ENCODE measurements around the gene KIRREL3.
A peak's percentile ranks its signal among the peaks of the same experiment; 100 is the strongest.

The KIRREL3 gene

GRCh38 chr11:126484266-126484665 is 516.3 kb downstream of the KIRREL3 start:
- no peak for DNase-seq (ENCODE audit: low spot score)

DNA sequence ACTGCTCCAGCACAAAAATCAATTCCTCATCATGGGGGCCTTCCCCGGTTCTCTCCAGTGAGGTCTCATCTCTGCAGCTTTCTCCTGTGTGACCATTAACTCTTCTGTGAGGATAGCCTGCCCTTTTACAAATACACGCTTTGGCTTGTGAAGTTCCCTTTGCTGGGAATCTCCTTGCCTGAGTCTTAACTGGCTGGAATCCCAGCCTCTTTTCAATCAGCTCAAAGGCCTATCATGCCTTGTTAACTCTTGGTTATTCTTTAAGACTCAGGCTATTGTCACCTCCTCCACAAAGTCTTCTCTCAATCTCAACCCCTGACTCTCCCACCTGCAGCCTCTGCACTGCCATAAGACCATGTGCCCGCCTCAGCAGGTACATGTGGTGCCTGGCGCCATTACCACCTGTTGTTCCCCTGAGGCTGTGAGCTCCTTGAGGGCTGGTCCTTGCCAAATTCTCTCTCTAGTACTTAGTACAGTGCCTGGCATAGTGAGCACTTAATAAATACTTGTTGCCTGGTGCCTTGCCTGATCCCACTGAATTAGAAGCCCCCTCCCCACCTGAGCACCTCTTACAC is 516.9 kb downstream of the KIRREL3 start:
- no peak for DNase-seq (ENCODE audit: low spot score)

DNA sequence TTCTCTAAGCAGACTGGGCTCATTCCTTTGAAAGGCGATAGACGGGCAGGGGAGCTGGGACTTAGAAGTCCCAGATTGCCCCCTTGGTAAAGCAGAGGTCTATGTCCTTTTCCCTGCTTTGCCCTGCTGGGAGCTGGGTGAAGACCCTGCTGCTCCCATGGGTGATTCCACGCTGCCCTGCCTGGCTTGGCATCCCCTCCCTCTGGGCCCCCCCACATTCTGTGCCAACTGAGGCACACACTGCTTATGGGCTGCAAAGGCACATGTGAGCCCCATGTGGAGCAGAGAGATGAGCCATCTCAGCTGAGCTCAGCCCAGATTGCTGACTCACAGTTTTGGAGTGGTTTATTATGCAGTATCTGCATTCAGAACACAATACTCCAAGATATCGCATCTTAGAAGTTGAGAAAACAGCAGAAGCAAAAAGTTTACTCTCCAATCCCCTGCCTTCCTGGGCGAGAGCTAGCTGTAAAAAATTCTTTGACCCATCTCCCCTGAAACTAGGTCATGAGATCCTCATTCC is 517.9 kb downstream of the KIRREL3 start:
- no peak for DNase-seq (ENCODE audit: low spot score)

- DNase-seq (ENCODE audit: low spot score): no peak
Measured at GRCh38 chr11:126481303-126481680, 519.3 kb downstream of the KIRREL3 start.

DNA sequence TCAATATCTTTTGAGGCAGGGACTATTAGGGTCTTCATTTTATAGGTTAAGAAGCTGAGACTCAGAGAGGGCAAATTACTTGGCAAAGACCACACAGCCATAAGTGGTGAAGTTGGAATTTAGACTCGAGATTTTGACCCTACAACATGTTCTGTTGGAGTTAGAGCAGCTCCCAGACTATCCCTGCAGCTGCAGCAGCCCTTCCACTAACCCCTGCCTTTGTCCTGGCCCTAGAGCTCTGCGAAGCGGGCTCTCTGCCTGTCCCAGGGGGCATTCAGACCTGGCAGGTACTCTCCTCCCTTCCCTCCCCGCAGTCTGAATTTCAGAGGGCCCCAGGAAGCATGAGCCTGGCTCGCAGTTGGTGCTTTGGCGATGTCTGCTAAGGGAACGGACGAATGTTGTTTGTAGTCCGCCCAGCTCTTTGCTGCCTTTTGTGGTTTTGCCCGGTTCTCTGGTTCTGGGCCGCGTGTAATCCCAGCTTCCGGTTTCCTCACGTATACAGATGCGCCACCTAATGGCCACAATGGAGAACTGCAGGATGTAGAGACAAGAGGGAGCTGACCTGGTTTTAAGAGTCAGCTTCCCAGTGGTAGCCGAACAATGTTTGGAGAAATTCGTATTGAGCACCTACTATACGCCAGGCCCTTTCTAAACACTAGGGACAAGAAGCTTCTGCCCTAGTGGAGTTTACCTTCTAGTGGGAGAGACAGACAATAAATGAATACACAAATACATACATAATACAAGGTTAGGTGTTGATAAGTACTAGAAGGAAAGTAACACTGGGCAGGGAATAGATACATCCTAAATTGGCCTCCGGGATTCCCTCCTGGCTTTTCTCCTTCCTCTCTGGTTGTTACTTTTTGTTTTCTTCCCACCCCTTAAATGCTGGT is 519.9 kb downstream of the KIRREL3 start:
- peak; percentile 82 for DNase-seq (ENCODE audit: low spot score)

- no peak for DNase-seq (ENCODE audit: low spot score)
Measured at GRCh38 chr11:126480015-126480409, 520.6 kb downstream of the KIRREL3 start.

DNA sequence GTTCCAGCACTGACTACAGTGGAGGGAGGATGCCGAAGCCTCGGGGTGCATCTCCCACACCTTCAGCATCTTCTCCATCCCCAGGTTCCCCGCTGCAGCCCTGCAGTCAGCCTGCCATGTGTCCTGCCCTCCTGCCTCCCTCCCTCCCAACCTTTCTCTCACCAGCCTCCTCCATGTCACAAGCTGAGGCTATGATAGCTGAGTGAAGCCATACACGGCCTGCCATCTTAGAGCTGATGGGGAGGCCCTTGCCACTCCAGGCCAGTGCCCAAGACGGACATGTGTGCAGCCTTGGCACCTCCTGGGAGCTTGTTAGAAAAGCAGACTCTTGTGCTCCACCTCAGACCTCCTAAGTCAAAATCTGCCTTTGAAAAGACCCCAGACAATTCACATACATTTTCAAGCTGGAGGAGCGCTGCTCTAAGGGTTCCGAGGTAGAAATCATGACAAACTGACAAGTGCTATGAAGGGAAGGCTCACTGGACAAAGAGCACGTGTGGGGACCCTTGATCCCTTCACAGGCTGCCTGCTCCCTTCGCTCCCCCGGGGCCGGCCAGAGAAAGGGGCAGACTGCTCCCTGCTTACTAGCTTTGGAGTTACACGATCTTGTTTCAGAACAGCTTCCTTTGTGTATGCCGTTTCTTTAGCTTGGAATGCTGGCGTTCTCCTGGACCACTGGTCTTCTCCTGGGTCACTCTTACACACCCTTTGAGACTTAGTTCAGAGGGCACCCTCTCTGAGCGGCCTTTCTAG is 521.2 kb downstream of the KIRREL3 start:
- no peak for DNase-seq (ENCODE audit: low spot score)

- DNase-seq (ENCODE audit: low spot score): no peak
Measured at GRCh38 chr11:126478466-126478865, 522.1 kb downstream of the KIRREL3 start.

- no peak for DNase-seq (ENCODE audit: low spot score)
Measured at GRCh38 chr11:126477535-126478305, 522.9 kb downstream of the KIRREL3 start.

DNA sequence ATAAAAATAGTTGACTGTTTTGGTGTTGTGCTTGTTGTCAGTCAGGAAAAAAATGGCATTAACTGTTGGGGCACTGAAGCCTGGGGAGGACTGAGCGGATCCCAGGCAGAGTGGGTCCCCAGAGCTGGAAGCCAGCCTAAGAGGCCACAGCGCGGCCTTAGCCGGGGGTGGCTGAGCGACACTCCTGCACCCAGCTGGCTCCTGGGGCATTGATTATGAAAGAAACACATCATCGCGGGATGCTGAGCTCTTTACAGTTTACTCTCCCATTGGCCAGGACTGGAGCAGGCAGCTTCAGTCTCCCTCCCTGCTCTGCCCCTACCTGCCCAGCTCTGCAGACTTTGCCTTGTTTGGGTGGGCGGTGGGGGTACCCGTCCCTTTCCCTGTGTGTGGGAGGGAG is 523.6 kb downstream of the KIRREL3 start:
- no peak for DNase-seq (ENCODE audit: low spot score)

- no peak for DNase-seq (ENCODE audit: low spot score)
Measured at GRCh38 chr11:126476266-126476924, 524.2 kb downstream of the KIRREL3 start.

- no peak for DNase-seq (ENCODE audit: low spot score)
Measured at GRCh38 chr11:126475014-126475991, 525.3 kb downstream of the KIRREL3 start.

GRCh38 chr11:126474220-126474619 is 526.4 kb downstream of the KIRREL3 start:
- DNase-seq (ENCODE audit: low spot score): no peak

DNA sequence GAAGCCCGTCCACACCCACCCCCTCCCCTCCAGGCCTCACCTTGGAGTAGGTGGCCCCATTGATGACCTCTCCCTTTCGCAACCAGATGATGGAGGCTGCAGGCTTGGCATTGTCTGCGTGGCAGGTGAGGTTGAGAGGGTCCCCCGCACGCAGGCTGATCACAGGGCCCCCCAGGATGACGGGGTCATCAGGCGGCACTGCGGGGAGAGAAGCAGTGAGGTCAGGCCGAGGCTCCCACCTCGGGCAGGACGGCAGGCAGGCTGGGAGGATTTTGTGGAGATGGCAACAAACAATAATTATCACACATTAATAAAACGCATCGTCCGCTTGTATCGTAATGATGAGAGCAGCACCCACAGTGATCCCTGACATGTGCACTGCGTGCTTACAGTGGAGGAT is 527.3 kb downstream of the KIRREL3 start:
- no peak for DNase-seq (ENCODE audit: low spot score)

GRCh38 chr11:126469311-126469710 is 531.3 kb downstream of the KIRREL3 start:
- DNase-seq (ENCODE audit: low spot score): no peak

DNA sequence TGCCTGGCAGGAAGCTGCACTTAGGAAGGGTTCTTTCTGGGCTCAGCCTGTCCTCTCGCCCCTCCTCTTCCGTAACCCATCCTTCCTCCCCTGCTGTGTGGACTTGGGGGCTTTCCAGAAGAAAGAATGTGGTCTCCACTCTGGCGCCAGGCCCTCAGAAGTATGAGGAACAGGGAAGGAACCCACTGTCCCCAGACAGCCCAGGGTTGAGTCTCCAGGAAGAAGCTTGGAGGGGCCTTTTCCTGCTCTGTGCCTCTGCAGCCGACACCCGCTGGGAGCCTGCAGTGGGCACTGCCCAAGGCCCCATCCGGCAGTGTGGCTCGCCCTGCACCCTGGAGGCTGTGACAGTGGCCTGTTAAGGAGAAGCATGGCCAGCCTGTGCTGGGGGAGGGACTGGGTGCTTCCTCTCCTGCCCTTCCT is 532.5 kb downstream of the KIRREL3 start:
- DNase-seq (ENCODE audit: low spot score): no peak

DNA sequence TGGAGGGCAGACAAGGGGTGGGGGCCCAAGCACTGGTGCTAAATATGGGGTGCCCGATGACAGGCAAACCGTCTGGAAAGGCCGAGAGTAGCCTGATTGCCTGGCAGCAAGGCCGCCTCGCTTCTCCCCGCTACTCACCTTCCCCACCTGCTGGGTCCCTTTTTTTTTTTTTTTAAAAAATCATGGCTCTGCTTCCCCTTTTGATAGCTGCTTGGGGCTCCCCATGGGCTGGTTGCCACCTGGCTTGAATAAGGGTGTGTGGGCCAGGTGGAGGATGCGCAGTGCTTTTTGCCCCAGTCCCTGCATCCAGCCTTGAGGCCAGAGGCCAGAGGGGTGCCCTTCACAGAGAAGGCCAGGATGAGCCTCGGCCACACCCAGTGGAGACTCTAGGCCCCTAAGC is 533.1 kb downstream of the KIRREL3 start:
- no peak for DNase-seq (ENCODE audit: low spot score)

DNA sequence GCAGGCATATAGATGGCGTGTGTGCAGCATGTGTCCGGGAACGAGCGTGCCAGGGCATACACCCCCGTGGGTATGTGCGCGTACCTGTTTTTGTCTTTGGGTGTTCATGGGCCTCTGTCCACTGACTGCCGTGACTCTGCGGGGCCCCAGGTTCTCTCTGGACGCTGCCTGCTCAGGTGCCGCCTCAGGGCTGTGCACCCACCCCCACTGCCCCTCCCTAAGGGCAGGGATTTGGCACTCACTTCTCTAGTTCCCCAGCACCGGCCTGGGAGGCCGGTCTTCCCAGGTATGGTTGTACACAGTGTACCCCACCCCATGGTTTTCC is 533.6 kb downstream of the KIRREL3 start:
- DNase-seq (ENCODE audit: low spot score): no peak

GRCh38 chr11:126466236-126467045 is 534.1 kb downstream of the KIRREL3 start:
- no peak for DNase-seq (ENCODE audit: low spot score)
